HepG2 (cell line): Measurements from ENCODE around the gene KLHDC4. TPM values are rescaled to one million over a fixed set of nuclear protein-coding genes. Genes with fewer than 3 reads are reported as not detected.

Experiments
- EEA1 ChIP-seq: sonication (generic); formaldehyde crosslinking; IDR thresholded peaks from 2 replicates; pipeline ENCODE4 v1.5.1; 2020; ENCODE audit warnings: mild to moderate bottlenecking, missing genetic modification reagents, borderline replicate concordance
- EZH2 ChIP-seq: conservative IDR thresholded peaks from 2 replicates; pipeline ENCODE4 v1.6.1; 2012; ENCODE audit warnings: mild to moderate bottlenecking, low read depth, low read length, moderate library complexity
- HDAC2 ChIP-seq: sonication (generic); formaldehyde crosslinking; IDR thresholded peaks from 2 replicates; pipeline ENCODE4 v1.4.0; 2020; ENCODE audit warnings: missing genetic modification reagents
- HNF4A ChIP-seq: sonication (generic); formaldehyde crosslinking; IDR thresholded peaks from 2 replicates; pipeline ENCODE4 v1.4.0; 2020; ENCODE audit warnings: missing genetic modification reagents
- KLF15 ChIP-seq: sonication (generic); formaldehyde crosslinking; IDR thresholded peaks from 2 replicates; pipeline ENCODE4 v1.8.1; 2023; ENCODE audit warnings: borderline replicate concordance, mild to moderate bottlenecking, inconsistent platforms, missing genetic modification reagents, mixed read lengths
- NCOA2 ChIP-seq: sonication (generic); formaldehyde crosslinking; IDR thresholded peaks from 2 replicates; pipeline ENCODE4 v1.8.0; 2022; ENCODE audit warnings: inconsistent platforms
- NKX3-1 ChIP-seq: sonication (generic); formaldehyde crosslinking; IDR thresholded peaks from 2 replicates; pipeline ENCODE4 v1.5.0; 2020; ENCODE audit warnings: missing genetic modification reagents
- NR2F6 ChIP-seq, 2 experiments: IDR thresholded peaks; 2 replicates each; pipeline ENCODE4 v1.6.1; 2016; ENCODE audit warnings: antibody characterized with exemption in 1 of 2, mild to moderate bottlenecking in 1 of 2
- RFXAP ChIP-seq: sonication (generic); formaldehyde crosslinking; IDR thresholded peaks from 2 replicates; pipeline ENCODE4 v1.4.0; 2020; ENCODE audit warnings: missing genetic modification reagents, borderline replicate concordance
- RXRB ChIP-seq: IDR thresholded peaks from 2 replicates; pipeline ENCODE4 v1.6.1; 2016; ENCODE audit warnings: borderline replicate concordance, missing genetic modification reagents, missing compliant biosample characterization
- SATB2 ChIP-seq: sonication (generic); formaldehyde crosslinking; IDR thresholded peaks from 2 replicates; pipeline ENCODE4 v1.5.0; 2020; ENCODE audit warnings: missing genetic modification reagents
- SNRNP70 ChIP-seq: fragments of 200-400 bp; formaldehyde crosslinking; IDR thresholded peaks from 2 replicates; pipeline ENCODE4 v1.6.1; 2017; ENCODE audit warnings: mild to moderate bottlenecking, low read depth, low read length, moderate library complexity
- SOX13 ChIP-seq, 3 experiments: fragments of 450-650 bp in 1 of 3; sonication (generic) in 1 of 3; formaldehyde crosslinking in 1 of 3; IDR thresholded peaks in 2 of 3; conservative IDR thresholded peaks in 1 of 3; 2 replicates each; pipeline versions ENCODE4 v1.5.0 to v1.6.1; 2016 to 2020; ENCODE audit warnings: antibody characterized with exemption in 1 of 3, mild to moderate bottlenecking in 1 of 3, missing compliant biosample characterization in 1 of 3, missing genetic modification reagents in 1 of 3, moderate library complexity in 1 of 3
- STAG1 ChIP-seq: sonication (generic); formaldehyde crosslinking; IDR thresholded peaks from 2 replicates; pipeline ENCODE4 v1.4.0; 2020; ENCODE audit warnings: missing genetic modification reagents
- TEAD2 ChIP-seq: sonication (generic); formaldehyde crosslinking; IDR thresholded peaks from 2 replicates; pipeline ENCODE4 v1.9.0; 2021; ENCODE audit warnings: missing genetic modification reagents
- THAP7 ChIP-seq: sonication (generic); formaldehyde crosslinking; IDR thresholded peaks from 2 replicates; pipeline ENCODE4 v1.8.1; 2023; ENCODE audit warnings: mild to moderate bottlenecking, missing genetic modification reagents
- TSC22D2 ChIP-seq: sonication (generic); formaldehyde crosslinking; IDR thresholded peaks from 2 replicates; pipeline ENCODE4 v1.5.1; 2020; ENCODE audit warnings: missing genetic modification reagents, mild to moderate bottlenecking, borderline replicate concordance
- UBTF ChIP-seq: sonication (generic); formaldehyde crosslinking; IDR thresholded peaks from 2 replicates; pipeline ENCODE4 v1.4.0; 2020; ENCODE audit warnings: mild to moderate bottlenecking, missing genetic modification reagents
- XRCC5 ChIP-seq: fragments of 200-400 bp; formaldehyde crosslinking; optimal IDR thresholded peaks from 2 replicates; pipeline ENCODE3; 2017; ENCODE audit warnings: mild to moderate bottlenecking, low read length
- ZFX ChIP-seq: sonication (generic); formaldehyde crosslinking; IDR thresholded peaks from 2 replicates; pipeline ENCODE4 v1.4.0; 2020; ENCODE audit warnings: mild to moderate bottlenecking, low read depth, missing genetic modification reagents, moderate library complexity
- ZNF138 ChIP-seq: sonication (generic); formaldehyde crosslinking; IDR thresholded peaks from 2 replicates; pipeline ENCODE4 v1.5.0; 2020; ENCODE audit warnings: mild to moderate bottlenecking, low read depth, missing genetic modification reagents
- ZNF232 ChIP-seq: sonication (generic); formaldehyde crosslinking; IDR thresholded peaks from 2 replicates; pipeline ENCODE4 v1.4.0; 2020; ENCODE audit warnings: missing genetic modification reagents, borderline replicate concordance
- ZNF562 ChIP-seq: sonication (generic); formaldehyde crosslinking; IDR thresholded peaks from 2 replicates; pipeline ENCODE4 v1.8.0; 2022; ENCODE audit warnings: missing genetic modification reagents, borderline replicate concordance
- ZNF704 ChIP-seq: sonication (generic); formaldehyde crosslinking; IDR thresholded peaks from 2 replicates; pipeline ENCODE4 v1.8.1; 2023; ENCODE audit warnings: mild to moderate bottlenecking, inconsistent platforms, moderate library complexity, missing genetic modification reagents, borderline replicate concordance
- ZNF772 ChIP-seq: sonication (generic); formaldehyde crosslinking; IDR thresholded peaks from 2 replicates; pipeline ENCODE4 v1.5.0; 2020; ENCODE audit warnings: mild to moderate bottlenecking, missing genetic modification reagents
- ZSCAN20 ChIP-seq: sonication (generic); formaldehyde crosslinking; IDR thresholded peaks from 2 replicates; pipeline ENCODE4 v1.4.0; 2020; ENCODE audit warnings: missing genetic modification reagents, mild to moderate bottlenecking, borderline replicate concordance
- polyA plus RNA-seq, 8 experiments: library from polyadenylated mRNA; depleted of rRNA in 3 of 8; stranded (reverse) in 7 of 8; unstranded in 1 of 8; fragments of >200 nt; fragmentation: Illumina TruSeq in 4 of 8; extraction: Trizol in 4 of 8; gene quantifications; 2 replicates each; pipeline versions ENCODE4 v1.2.1 to v1.2.3, GENCODE V29; 2011 to 2016; ENCODE audit warnings: low read depth in 4 of 8, missing spikeins in 1 of 8, mixed read lengths in 1 of 8; ENCODE audit not compliant: insufficient read depth in 1 of 8
- total RNA-seq, 5 experiments: library from RNA; depleted of rRNA; stranded (reverse); fragments of >200 nt; fragmentation: Illumina TruSeq; extraction: Trizol; gene quantifications; 2 replicates each; pipeline ENCODE4 v1.2.3, GENCODE V29; 2016; ENCODE audit warnings: low read depth in 1 of 5

Gene KLHDC4
- total and polyA plus RNA-seq, 2 of the 13 experiments (the other 11 are each of a cell fraction or from before 2014, with no cell fraction given) = 18.7 to 31.8 TPM

- 0 out of 2 replicates have a peak, but pooled peaks have one; percentile 30 for TF ChIP-seq RXRB (CRISPR knock-in tag)
- no peak for TF ChIP-seq UBTF (CRISPR knock-in tag)
- TF ChIP-seq ZNF138 (CRISPR knock-in tag) = peak; percentile 90; the same call in 1 of the 2 replicates
- peak; percentile 70; the same call in 1 of the 2 replicates for TF ChIP-seq ZNF704 (CRISPR knock-in tag)
- no peak; the same call in 1 of the 2 replicates for TF ChIP-seq EZH2
- TF ChIP-seq NR2F6 (IDR thresholded peaks at IDR 0.05) = no peak
- 0 out of 2 replicates have a peak, but pooled peaks have one; percentile 42 for TF ChIP-seq NR2F6 (CRISPR knock-in tag; IDR thresholded peaks at IDR 0.05)
- no peak for TF ChIP-seq SOX13 (IDR thresholded peaks at IDR 0.05)
- TF ChIP-seq SOX13 (CRISPR knock-in tag; conservative IDR thresholded peaks at IDR 0.05 in 1 of 2, IDR thresholded peaks at IDR 0.05 in 1 of 2) = 0 out of 4 replicates have a peak, but pooled peaks of 1 of the 2 experiments have one; percentile 18
- 0 out of 2 replicates have a peak, but pooled peaks have one; percentile 27 for TF ChIP-seq TSC22D2 (CRISPR knock-in tag)
- TF ChIP-seq ZSCAN20 (CRISPR knock-in tag) = no peak
- TF ChIP-seq NCOA2 (CRISPR knock-in tag) = no peak
- peak; percentile 62; the same call in 1 of the 2 replicates for TF ChIP-seq RFXAP
- peak; percentile 71 for TF ChIP-seq ZFX (CRISPR knock-in tag)
- TF ChIP-seq EEA1 (CRISPR knock-in tag) = 0 out of 2 replicates have a peak, but pooled peaks have one; percentile 59
- peak; percentile 70; the same call in 1 of the 2 replicates for TF ChIP-seq ZNF562 (CRISPR knock-in tag)
- TF ChIP-seq HDAC2 = peak; percentile 47; the same call in 1 of the 2 replicates
- TF ChIP-seq TEAD2 (CRISPR knock-in tag) = peak; percentile 83; the same call in 1 of the 2 replicates
- TF ChIP-seq ZNF232 (CRISPR knock-in tag) = peak; percentile 69; the same call in 1 of the 2 replicates
- peak; percentile 44 for TF ChIP-seq XRCC5
- peak; percentile 45; the same call in 1 of the 2 replicates for TF ChIP-seq THAP7 (CRISPR knock-in tag)
- TF ChIP-seq KLF15 (CRISPR knock-in tag) = peak; percentile 91
- TF ChIP-seq SATB2 (CRISPR knock-in tag) = peak; percentile 67; the same call in 1 of the 2 replicates
- TF ChIP-seq ZNF772 (CRISPR knock-in tag) = 0 out of 2 replicates have a peak, but pooled peaks have one; percentile 55
- TF ChIP-seq HNF4A = 0 out of 2 replicates have a peak, but pooled peaks have one; percentile 7
- peak; percentile 27; the same call in 1 of the 2 replicates for TF ChIP-seq STAG1 (CRISPR knock-in tag)
- TF ChIP-seq NKX3-1 (CRISPR knock-in tag) = peak; percentile 93
- TF ChIP-seq SNRNP70 = no peak
These were observed 87.2 kb downstream of the KLHDC4 start (continued) for GRCh38 chr16:87678618-87679017.
